Stimulated activated CD4-positive, alpha-beta T cell treated with anti-CD3 and anti-CD28 coated beads, Interleukin-4, amount 100 ng/mL, for 24 hours (primary cell): ENCODE measurements around the gene FHOD3.

Experiments used
- DNase-seq: peaks from one replicate; pipeline ENCODE4 v3.0.0-alpha.2; 2020

Gene FHOD3

DNA sequence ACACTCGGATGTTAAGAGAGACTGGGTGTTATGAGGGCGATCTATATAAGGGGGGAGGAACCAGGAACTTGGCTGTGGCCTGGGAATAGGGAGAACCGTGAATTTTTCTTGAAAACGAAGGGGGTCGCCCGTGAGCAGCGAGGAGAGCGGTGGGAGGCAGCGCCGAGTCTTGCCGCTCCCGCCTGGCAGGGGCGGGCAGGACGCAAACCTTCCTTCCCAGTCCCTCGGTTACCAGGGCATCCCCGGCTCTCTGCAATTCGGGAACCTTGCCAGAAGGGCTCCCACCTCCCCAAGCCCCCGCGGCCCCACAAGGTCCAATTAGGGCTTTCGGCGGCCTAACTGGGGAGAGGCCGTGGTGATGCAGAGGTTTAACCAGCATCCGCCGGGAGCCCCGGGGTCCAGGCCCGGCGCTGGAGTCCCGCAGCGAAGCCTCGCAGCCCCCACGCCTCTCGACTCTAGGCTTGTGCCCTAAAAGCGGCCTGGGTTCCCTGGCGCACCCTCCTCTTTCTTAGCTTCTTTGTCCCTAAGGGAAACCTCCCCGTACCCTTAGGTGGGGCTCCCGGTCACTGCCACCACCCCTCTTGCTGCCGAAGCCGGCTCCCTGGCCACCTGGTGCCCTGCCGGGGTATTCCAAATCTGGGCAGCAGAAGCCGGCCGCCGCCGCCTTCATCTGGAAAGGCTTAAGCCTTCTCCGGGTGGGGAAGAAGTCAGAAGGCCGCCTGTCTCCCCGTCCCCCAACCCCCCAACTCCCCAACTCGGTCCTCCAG, 680 bp upstream of the FHOD3 start:
- DNase-seq = no peak

DNA sequence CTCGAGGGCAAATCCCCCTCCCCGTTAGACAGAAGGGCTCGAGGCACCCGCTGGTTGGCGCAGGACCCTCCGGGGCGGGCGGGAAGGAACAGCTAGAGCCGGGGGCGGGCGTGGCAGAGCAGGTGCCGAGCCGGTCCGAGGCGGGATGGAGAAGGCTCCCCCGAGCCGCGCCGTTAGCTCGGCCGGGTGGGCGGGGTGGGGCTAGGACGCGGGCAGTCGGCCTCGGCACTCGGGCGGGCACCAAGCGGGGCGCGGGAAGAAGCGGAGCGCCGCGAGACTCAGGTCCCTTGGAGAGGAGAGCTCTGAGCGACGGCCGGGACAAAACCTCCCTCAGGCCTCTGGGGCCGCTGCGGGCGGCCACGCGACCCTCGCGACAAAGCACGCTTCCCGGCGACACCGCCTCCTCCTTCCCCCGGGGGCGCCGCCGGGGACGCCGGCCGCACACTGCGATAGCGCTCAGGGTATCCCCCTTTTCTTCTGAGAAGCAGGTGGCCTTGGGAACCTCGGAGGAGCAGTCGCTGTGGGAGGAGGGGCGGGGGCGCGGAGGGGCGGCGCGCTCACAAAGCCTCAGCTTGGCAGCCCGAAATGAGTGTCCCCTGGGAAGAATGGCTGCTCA, 721 bp downstream of the FHOD3 start:
- DNase-seq = no peak

DNA sequence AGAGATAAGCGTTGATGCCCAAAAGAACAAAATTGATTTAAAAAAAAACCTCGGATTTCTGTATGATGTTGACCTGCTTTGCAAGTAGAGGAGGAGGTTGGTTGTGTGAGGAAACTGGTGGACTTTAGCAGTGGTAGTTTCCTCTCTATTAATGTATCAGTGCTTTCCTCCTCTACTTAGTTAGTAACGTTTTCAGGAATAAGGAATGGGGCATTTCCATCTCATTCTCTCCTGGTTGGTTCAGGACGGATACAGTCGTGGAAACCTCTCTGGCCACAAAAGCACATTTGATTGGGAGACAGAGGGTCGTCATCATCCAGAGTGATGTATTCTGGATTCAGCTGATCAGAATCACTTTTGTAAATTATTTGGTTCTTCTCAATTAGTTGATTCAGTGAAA, 1.5 kb downstream of the FHOD3 start:
- no peak for DNase-seq

- no peak for DNase-seq
Measured at GRCh38 chr18:36300211-36300610, 2.7 kb downstream of the FHOD3 start.

GRCh38 chr18:36301884-36302283, 4.4 kb downstream of the FHOD3 start:
- DNase-seq = no peak

DNA sequence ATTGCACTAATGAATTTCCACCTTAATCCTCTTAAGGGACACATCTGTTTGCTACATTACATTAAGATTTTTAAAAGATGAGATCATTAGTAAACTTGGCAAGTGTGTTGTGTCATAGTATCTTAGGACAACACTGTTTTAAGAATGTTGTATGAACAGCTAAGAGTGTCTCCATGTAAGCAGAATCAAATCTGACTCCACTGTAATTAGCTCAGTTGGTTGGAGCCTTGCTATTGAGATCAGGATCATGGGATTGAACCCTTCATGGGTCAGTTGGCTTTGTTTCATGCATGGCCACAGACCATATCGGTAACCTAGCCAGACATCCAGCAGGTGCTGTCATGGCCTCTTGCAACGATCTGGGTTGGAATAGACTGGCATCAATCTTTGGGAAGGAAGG, 5.2 kb downstream of the FHOD3 start:
- DNase-seq = no peak

DNA sequence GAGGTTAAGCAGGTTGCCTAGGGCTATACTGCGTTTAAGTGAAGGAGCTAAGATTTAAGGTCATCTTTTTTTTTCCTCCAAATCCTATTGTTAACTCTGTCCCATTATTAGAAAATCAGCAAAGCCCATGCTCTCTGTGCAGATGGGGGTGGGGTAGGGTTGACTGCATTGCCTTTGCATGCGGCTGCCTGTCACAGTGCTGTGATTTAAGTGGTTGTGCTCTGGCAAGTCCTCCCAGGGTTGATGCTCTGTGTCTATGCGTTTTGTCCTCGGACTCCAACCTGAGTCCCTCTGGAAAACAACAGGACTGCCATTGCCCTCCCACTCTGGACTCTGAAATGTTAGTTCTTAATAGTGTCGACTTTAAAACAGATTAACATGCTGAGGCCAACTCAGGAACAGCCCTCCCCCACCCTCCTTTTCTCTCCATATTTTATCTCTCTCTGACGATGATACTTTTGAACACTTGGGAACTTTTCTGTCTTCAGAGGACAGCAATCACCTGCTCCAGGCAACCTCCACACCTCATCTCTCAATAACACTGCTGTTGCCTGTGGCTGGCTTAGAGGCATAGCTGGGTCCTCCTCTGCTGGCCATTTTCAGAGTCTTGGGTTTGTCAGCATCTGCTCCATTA, 5.8 kb downstream of the FHOD3 start:
- DNase-seq = no peak

DNA sequence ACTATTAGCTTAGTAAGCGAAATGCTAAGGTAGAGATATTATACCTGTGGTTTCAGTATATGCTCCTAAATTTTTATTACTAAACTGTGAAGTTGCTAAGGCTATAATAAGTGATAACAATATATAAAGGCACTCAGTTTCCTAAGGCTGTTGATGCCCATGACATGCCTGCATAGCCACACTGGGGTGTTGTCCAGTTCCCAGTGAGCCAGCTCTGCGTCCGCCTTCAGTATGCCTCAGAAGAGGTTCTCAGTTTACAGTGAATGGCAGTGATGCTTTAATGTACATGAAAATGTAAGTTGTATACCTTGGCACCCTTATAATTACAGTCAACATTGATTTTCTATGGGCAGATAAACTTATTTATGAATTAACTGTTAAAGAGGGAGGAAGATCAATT, 7.2 kb downstream of the FHOD3 start:
- DNase-seq = no peak

DNA sequence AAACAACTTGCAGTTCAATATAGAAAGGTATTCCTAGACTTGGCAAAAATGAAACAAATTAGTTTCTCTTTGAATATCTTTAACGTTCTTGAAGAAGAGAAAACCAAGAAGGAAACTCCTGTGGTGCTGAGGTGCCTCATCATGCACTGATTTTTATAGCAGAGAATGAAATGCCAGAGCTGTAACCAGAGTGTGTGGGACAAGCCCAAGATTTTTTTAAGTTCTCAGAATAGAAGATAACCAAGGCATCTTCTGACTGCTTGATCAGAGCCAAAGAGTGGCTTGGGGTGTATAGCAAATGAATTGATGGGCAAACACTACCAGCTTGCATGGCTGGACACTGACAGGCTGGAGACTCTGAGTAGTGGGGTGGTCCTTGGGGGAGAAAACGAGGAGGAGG, 7.9 kb downstream of the FHOD3 start:
- no peak for DNase-seq

DNA sequence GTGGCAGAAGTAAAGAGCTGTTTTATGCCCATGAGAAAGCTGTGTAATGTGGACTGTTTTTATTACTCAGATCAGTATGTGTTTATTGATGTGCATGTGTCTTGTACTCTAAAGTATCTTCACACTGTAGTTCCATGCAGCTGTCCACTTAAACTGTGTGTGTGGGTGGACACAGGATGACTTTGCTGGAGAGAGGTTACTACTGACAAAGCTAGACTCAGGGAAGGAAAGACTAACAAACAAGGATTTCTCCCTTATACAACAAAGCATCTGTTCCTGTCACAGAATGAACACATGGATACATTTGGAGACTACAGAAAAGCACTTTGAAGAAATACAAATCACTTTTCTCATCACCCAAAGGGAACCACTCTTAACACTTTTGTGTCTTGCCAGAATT, 10.0 kb downstream of the FHOD3 start:
- no peak for DNase-seq

DNA sequence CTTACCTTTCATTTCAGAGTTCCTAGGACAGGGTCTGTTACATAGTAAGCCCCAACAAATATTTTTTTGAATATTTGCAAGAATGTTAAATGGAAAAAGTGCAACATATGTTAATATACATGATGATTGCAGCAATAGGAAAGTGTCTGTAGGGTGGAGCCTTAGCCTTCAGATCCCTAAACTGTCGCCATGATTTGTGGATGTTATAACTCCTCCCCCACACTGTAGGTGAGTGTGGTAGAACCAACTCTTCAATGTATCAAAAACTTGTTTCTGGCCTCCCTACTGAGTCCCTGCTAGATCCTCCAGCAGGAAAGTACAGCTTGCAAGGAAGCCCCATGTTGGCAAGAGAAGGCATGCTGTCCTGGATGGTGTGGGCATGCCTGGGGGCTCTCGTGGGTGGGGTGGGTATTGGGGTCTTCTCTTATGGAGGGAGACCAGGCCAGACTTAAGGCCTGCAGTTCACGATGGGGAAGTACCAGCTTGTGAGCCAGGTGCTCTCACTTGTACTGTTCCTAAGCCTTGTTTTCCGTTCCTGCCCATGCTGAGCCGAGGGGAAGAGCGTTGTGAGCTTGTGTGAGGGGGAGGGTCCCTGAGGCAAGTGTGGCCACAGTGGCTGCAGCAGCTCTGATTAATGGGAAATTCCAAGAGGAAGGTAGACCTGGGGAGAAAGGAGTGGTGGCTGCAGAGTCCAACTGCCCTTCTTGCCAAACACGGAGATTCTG, 11.4 kb downstream of the FHOD3 start:
- no peak for DNase-seq

GRCh38 chr18:36309436-36310391, 12.2 kb downstream of the FHOD3 start:
- no peak for DNase-seq

- DNase-seq = no peak
Measured at GRCh38 chr18:36311026-36311570, 13.6 kb downstream of the FHOD3 start.

DNA sequence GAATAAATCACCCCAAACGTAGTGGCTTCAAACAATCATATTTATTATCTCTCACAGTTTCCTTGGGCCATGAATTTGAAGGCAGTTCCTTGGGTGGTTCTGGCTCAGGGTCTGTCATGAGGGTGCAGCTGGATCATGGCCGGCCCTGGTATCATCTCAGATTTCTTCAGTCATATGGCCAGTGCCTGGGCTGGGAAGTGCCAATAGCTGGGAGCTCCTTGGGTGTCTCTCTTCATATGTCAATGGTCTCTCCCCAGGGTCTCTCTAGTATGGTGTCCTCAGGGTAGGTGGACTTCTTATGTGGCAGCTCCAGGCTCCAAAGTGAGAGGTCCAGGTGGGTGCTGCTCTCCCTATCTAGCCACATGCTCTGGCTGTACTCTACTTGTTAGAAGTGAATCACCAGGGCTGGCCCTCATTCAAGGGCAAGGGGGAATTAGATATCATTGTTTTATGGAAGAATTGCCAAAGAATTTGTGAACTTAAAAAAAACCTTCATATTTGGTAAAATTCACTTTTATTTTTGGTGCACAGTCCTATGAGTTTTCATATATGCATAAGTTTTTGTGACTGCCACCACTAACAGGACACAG, 15.4 kb downstream of the FHOD3 start:
- DNase-seq = no peak

- no peak for DNase-seq
Measured at GRCh38 chr18:36314098-36314497, 16.6 kb downstream of the FHOD3 start.

DNA sequence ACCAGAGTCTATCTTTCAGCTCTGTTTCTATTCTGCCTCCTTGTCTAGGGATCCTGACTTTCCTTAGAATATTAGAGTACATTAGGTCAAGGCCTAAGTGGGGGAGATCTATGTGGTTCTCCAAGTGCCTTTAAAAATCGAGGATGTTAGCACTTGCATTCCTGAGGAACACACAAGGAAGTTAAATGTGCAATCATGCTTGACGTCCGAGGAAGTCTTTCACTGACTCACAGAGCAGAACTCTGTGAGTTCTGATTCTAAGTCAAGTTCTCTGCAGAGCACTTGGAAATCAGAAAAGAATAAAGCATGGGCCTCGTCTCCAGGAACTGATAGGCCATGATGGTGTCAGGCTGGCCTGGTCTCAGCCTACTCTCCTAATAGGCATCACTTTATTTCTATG, 17.2 kb downstream of the FHOD3 start:
- no peak for DNase-seq

DNA sequence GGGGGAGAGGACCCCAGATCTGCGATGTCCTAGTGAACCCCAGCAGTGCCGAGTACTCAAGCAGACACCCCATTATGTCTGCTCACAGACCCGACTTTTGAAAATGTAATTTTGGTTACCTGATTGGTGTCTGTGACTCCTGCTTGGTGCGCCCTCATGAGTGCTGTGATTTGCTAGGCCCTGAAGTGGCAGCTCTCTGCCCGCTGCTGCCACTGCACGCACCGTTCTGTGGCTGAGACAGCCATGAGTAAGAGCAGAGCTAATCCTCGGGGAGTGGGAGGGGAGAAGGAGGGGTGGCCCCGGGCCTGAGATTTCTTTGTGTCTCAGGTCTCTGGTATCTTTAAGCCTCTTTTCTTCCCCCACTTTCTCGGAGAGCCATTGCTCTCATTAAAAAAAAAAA, 18.2 kb downstream of the FHOD3 start:
- no peak for DNase-seq

GRCh38 chr18:36316246-36316645, 18.7 kb downstream of the FHOD3 start:
- no peak for DNase-seq

GRCh38 chr18:36321658-36322407, 24.3 kb downstream of the FHOD3 start:
- no peak for DNase-seq

DNA sequence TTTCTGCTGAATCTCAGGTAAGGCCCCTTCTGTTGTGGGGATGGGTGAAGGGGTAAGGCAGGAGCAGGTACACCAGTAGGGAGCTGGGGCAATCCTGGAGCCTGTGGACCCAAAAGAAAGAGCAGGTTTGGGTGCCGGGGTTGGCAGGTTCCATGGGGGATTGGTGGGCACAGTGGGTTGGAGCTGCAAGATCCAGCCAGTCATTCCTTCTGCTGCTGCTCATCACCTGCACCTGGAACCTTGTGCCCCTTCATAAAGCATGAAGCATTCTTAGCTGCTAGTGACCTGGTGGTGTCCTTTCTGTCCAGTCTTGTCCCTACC, 24.9 kb downstream of the FHOD3 start:
- no peak for DNase-seq

- DNase-seq = no peak
Measured at GRCh38 chr18:36322734-36323133, 25.2 kb downstream of the FHOD3 start.
